ENCODE data around the gene WT1.

DNA sequence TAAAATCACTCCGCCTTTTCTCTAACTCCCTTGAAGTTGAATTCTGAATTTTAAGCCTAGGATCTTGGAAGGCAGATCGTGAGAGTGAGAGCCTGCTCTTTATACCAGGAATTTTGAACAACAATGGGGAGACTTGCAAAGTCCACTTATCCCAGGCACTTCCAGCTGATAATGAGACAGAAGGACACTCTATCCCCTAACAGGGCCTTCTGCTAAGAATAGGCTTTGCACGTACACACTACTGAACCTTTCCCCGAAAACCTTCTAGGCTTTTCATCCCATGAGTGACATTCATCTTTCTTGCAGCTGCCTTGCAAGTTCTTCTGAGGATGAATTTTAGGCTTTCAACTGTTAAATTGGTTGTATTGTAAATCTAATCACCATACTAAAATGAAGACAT lies 44.0 kb upstream of the WT1 start:
- TF ChIP-seq, protein P1, sequence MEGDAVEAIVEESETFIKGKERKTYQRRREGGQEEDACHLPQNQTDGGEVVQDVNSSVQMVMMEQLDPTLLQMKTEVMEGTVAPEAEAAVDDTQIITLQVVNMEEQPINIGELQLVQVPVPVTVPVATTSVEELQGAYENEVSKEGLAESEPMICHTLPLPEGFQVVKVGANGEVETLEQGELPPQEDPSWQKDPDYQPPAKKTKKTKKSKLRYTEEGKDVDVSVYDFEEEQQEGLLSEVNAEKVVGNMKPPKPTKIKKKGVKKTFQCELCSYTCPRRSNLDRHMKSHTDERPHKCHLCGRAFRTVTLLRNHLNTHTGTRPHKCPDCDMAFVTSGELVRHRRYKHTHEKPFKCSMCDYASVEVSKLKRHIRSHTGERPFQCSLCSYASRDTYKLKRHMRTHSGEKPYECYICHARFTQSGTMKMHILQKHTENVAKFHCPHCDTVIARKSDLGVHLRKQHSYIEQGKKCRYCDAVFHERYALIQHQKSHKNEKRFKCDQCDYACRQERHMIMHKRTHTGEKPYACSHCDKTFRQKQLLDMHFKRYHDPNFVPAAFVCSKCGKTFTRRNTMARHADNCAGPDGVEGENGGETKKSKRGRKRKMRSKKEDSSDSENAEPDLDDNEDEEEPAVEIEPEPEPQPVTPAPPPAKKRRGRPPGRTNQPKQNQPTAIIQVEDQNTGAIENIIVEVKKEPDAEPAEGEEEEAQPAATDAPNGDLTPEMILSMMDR (IDR thresholded peaks at IDR 0.05; ENCODE audit: low read length): no peak
- TF ChIP-seq EZH2 (IDR thresholded peaks at IDR 0.05; ENCODE audit: borderline replicate concordance, low read length): no peak
